Subcutaneous abdominal adipose tissue (tissue), 5 donors: ENCODE measurements around the gene STK4.

ENCODE experiments used
- H3K27ac ChIP-seq: one replicate; pipeline ENCODE4 v1.7.0; 2013; ENCODE audit warnings: low read depth, mild to moderate bottlenecking, inconsistent platforms, low read length, moderate library complexity
- H3K27me3 ChIP-seq, 5 donors: one replicate each; pipeline ENCODE4 v1.7.0; 2013; ENCODE audit warnings: low read length in 5 of 5, inconsistent platforms in 1 of 5; ENCODE audit not compliant: control insufficient read depth in 5 of 5, insufficient read depth in 4 of 5
- H3K36me3 ChIP-seq, 5 donors: one replicate each; pipeline ENCODE4 v1.7.0; 2013; ENCODE audit warnings: low read length in 5 of 5; ENCODE audit not compliant: control insufficient read depth in 5 of 5, insufficient read depth in 5 of 5
- H3K4me1 ChIP-seq, 5 donors: one replicate each; pipeline ENCODE4 v1.7.0; 2013; ENCODE audit warnings: low read length in 5 of 5, mild to moderate bottlenecking in 3 of 5, moderate library complexity in 1 of 5; ENCODE audit not compliant: control insufficient read depth in 5 of 5, insufficient read depth in 5 of 5
- H3K4me3 ChIP-seq, 5 donors: one replicate each; pipeline ENCODE4 v1.7.0; 2013; ENCODE audit warnings: low read length in 5 of 5, low read depth in 1 of 5
- H3K9ac ChIP-seq, 5 donors: one replicate each; pipeline ENCODE4 v1.7.0; 2013; ENCODE audit warnings: low read length in 5 of 5, mild to moderate bottlenecking in 4 of 5, moderate library complexity in 3 of 5
- H3K9me3 ChIP-seq, 5 donors: one replicate each; pipeline ENCODE4 v1.7.0; 2013; ENCODE audit warnings: low read length in 5 of 5; ENCODE audit not compliant: control insufficient read depth in 5 of 5
- donor health status: healthy.
- donor health status: healthy.
- donor health status: healthy.
- donor health status: healthy.
- donor health status: healthy.

Gene STK4

DNA sequence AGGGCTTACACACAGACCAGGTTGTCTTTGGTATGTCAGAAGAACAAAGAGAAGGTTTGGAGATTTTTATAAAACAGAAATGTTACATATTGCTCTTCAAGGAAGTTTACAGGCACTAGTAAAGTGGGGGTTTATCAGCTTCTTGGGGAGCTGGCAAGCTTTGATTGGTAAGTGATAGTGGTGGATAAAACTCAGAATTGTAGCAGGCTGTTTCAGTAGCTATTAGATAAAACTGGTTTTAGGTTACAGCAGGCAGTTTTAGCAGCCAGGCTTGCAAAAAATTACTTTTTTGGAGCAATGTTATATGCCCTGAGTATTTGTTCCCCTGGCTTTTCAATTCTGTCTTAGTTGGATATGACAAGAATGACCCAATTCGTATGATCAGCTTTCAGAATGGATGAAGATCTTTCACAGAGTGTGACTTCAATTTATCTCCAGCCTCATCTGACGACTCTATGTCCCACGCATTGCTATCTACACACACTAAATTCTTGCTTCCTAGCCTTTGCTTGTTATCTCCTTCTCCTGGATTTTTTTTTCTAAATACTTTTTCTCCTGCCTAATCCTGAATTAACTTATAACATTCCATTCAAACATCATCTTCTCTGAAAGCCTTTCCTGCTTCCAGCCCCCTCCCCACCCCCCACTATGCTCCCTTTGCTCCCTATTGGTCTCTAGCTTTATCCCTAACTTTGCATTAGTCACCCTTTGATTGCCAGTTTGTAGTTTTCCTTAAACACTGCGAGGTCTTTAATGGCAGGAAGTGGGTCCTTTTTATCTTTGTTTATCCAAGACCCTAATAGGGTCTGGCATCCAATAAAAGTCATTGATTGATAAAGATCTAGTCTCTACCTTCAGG, 5.1 kb upstream of the STK4 start:
- Histone ChIP-seq H3K4me3 (peak overlapping the region in 1 of 5 donors; percentile 70), H3K27ac (no peak overlapping the region), H3K36me3 (peaks cover 0 to 3% (median 2%) of the 10 kb centered on the region in 5 donors), H3K9ac (peak overlapping the region in 1 of 5 donors; percentile 80), H3K27me3 (no peaks in the 10 kb centered on the region), H3K9me3 (no peaks in the 10 kb centered on the region), H3K4me1 (peaks cover 2 to 30% (median 23%) of the 10 kb centered on the region in 5 donors)

DNA sequence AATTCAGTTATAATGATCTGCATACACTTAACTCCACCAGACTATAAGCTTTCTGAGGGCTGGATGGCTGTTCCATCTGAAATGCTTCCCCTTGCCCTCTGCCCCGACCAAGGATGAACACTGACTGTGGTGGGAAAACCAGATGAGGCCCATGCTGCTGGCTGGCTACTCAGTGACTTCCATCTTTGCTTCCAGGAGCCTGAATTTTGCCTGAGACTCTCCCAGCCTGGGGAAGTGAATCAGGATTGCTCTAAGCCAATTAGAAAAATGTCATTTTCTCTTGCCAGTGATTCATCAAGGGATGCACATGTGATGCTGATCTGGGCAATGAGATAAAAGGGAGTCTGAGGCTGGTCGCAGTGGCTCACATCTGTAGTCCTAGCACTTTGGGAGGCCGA, 4.4 kb upstream of the STK4 start:
- no peak overlapping the region for H3K27ac ChIP-seq
- no peak overlapping the region for H3K9ac ChIP-seq
- H3K9me3 ChIP-seq = no peaks in the 10 kb centered on the region
- H3K4me1 ChIP-seq = peaks cover 2 to 35% (median 28%) of the 10 kb centered on the region in 5 donors
- no peaks in the 10 kb centered on the region for H3K36me3 ChIP-seq
- no peak overlapping the region for H3K4me3 ChIP-seq
- H3K27me3 ChIP-seq = no peaks in the 10 kb centered on the region

DNA sequence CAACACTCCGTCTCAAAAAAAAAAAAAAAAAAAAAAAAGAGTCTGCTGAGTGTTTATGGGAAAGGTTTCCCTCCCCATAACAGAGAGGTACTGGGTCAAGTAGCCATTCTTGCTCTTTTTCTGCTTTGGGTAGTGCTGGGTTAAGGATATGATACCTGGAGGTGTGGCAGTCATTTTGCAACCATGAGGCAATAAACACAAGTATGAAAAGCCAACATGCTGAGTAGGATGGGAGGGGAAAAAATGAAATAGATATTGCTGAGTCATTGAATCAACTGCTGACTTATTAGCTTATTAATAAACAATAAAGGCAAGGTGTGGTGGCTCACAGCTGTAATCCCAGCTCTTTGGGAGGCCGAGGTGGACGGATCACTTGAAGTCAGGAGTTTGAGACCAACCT, 3.8 kb upstream of the STK4 start:
- Histone ChIP-seq H3K4me3 (no peak overlapping the region), H3K4me1 (peaks cover 4 to 41% (median 34%) of the 10 kb centered on the region in 5 donors), H3K36me3 (no peaks in the 10 kb centered on the region), H3K9ac (no peak overlapping the region), H3K27ac (no peak overlapping the region), H3K9me3 (no peaks in the 10 kb centered on the region), H3K27me3 (no peaks in the 10 kb centered on the region)

DNA sequence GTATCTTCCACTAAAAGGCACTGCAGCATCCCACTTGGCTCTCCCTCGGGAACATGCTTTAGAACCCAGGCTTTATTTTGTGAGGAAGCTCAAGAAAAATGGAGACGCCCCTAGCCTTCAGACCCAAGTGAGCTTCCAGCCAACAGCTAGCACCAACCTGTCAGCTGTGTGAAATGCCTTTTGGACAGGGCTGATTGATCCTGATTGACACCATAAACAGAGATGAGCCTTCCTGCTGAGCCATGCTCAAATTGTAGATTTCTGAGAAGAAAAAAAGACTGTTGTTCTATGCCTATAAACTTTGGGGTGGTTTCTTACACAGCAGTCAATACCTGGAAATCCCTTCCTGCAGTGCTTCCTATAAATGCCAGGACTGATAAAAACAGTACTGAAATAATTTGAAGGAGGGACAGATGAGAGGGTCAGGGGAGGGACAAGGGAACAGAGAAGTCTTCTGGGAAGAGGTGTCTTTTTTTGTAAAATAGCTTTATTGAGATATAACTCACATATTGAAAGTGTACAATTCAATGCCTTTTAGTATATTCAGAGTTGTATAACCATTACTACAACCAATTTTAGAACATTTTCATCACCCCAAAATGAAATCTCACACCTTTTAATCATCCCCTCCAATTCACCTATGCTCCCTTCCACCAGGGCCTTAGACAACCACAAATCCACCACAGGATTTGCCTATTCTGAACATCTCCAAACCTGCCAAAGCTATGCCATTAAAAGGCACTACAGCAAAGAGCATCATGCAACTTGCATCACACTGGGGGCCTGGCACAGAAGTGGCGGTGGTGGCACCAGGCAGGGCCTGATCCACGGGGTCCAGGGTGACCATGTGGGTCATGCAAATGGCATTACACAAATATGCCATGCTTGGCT, 2.7 kb upstream of the STK4 start:
- no peak overlapping the region for H3K4me3 ChIP-seq

DNA sequence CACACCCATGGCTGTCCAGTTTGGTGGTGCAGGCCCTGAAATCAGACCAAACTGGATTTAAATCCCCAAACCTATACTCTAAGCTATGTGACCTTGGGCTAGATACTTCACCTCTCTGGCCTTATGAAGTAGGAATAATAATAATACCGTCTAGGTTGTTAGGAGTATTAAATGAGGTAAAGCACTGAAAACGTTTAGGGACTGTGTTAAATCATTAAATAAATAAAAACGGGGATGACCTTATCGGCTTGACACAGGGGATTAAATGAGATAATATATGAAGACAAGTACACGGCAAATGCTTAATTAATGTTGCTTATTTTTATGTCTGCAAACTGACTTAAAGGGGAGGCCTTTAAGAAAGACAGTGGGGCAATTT, 672 bp upstream of the STK4 start:
- H3K27me3 ChIP-seq = no peaks in the 10 kb centered on the region
- H3K36me3 ChIP-seq = no peaks in the 10 kb centered on the region
- peaks cover 3 to 28% (median 25%) of the 10 kb centered on the region in 5 donors for H3K4me1 ChIP-seq
- peak overlapping the region; percentile 79 to 97 (median 93) for H3K4me3 ChIP-seq
- no peaks in the 10 kb centered on the region for H3K9me3 ChIP-seq
- H3K9ac ChIP-seq = peak overlapping the region in 4 of 5 donors; percentile 76 to 95 (median 85)
- peak overlapping the region; percentile 66 for H3K27ac ChIP-seq

More for the DNA sequence above, 2.7 kb upstream of the STK4 start:
- H3K9me3 ChIP-seq = no peaks in the 10 kb centered on the region
- peaks cover 5 to 44% (median 41%) of the 10 kb centered on the region in 5 donors for H3K4me1 ChIP-seq
- no peaks in the 10 kb centered on the region for H3K36me3 ChIP-seq
- H3K9ac ChIP-seq = no peak overlapping the region
- H3K27me3 ChIP-seq = no peaks in the 10 kb centered on the region
- H3K27ac ChIP-seq = no peak overlapping the region

GRCh38 chr20:44967207-44967807, 995 bp downstream of the STK4 start:
- peaks cover 3 to 25% (median 23%) of the 10 kb centered on the region in 5 donors for H3K4me1 ChIP-seq
- H3K27ac ChIP-seq = peak overlapping the region; percentile 67
- H3K9ac ChIP-seq = peak overlapping the region; percentile 13 to 95 (median 76)
- H3K27me3 ChIP-seq = no peaks in the 10 kb centered on the region
- H3K4me3 ChIP-seq = peak overlapping the region; percentile 79 to 93 (median 93)
- no peaks in the 10 kb centered on the region for H3K9me3 ChIP-seq
- H3K36me3 ChIP-seq = peaks cover 0 to 5% (median under 1%) of the 10 kb centered on the region in 5 donors

- Histone ChIP-seq H3K27me3 (no peaks in the 10 kb centered on the region), H3K36me3 (peaks cover 13 to 20% (median 16%) of the 10 kb centered on the region in 5 donors), H3K4me3 (no peak overlapping the region), H3K4me1 (peaks cover 3 to 25% (median 23%) of the 10 kb centered on the region in 5 donors), H3K27ac (no peak overlapping the region), H3K9ac (no peak overlapping the region), H3K9me3 (no peaks in the 10 kb centered on the region)
Measured at GRCh38 chr20:44969300-44969894, 3.1 kb downstream of the STK4 start.

GRCh38 chr20:44970243-44970757, 4.0 kb downstream of the STK4 start:
- peaks cover 22 to 28% (median 25%) of the 10 kb centered on the region in 5 donors for H3K36me3 ChIP-seq
- H3K27me3 ChIP-seq = no peaks in the 10 kb centered on the region
- H3K4me1 ChIP-seq = peaks cover 3 to 25% (median 22%) of the 10 kb centered on the region in 5 donors
- H3K9ac ChIP-seq = no peak overlapping the region
- no peak overlapping the region for H3K27ac ChIP-seq
- no peak overlapping the region for H3K4me3 ChIP-seq
- no peaks in the 10 kb centered on the region for H3K9me3 ChIP-seq

GRCh38 chr20:44973053-44973452, 6.7 kb downstream of the STK4 start:
- Histone ChIP-seq H3K9ac (no peak overlapping the region), H3K27me3 (no peaks in the 10 kb centered on the region), H3K4me3 (no peak overlapping the region), H3K4me1 (peaks cover 0 to 4% (median 2%) of the 10 kb centered on the region in 5 donors), H3K27ac (no peak overlapping the region), H3K9me3 (no peaks in the 10 kb centered on the region), H3K36me3 (peaks cover 28 to 42% (median 31%) of the 10 kb centered on the region in 5 donors)
